ENCODE results near the gene CD200R1. TPM values are rescaled to one million over a fixed set of nuclear protein-coding genes. Genes with fewer than 3 reads are reported as not detected.

Gene CD200R1
- total and polyA plus RNA-seq, 2 of the 8 experiments (the other 6 are each of a cell fraction or from before 2014, with no cell fraction given), result 0.02 TPM; not detected in 1

DNA sequence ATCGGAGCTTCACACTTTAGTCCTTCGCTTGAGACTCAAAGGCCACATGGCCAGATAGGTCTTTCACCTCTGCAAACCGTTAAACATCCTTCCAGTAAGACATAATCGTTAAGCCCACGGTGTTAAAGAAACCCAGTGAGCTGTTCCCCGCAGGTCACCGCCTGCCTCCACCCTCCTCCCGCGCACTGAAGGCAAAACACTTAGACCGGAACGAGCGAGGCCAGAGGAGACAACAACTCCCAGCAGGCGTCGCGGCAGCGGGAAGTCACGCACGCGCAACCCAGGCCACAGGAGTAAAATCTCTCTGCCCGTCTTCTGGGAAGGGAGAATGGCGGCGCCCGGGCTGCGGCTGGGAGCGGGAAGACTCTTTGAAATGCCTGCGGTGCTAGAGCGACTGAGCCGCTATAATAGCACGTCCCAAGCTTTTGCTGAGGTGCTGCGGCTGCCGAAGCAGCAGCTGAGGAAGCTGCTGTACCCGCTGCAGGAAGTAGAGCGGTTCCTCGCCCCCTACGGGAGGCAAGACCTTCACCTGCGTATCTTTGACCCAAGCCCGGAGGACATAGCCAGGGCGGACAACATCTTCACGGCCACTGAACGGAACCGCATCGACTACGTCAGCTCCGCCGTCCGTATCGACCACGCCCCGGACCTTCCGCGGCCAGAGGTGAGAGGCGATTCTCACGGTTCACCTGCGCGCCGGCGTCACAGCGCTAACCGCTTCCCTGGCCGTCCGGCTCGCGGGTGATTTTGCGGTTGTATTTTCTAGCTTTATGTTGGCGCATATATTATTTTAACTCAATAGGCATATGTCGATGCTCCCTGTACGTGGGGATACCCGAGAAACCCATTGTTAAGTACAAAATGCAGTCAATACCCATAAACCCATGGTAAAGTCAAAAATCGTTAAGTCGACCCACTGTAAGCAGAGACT is 16.0 kb upstream of the CD200R1 start, which contains the start of gene GTPBP8 (continued):
- TF ChIP-seq RNF2 (IDR thresholded peaks at IDR 0.05; ENCODE audit: borderline replicate concordance, low read depth, low read length, missing control alignments, poor library complexity, severe bottlenecking), result no peak
